ENCODE results near the gene ATAD3C. TPM values are rescaled to one million over a fixed set of nuclear protein-coding genes. Genes with fewer than 3 reads are reported as not detected.
"Not testable (repeated sequence)": the region's sequence is repeated elsewhere in the genome, so short reads cannot be mapped to it uniquely, and the experiment has no call there.

Gene ATAD3C
- total RNA-seq, 4 donors from 2014 or later = 0.42 to 9.9 (median 3.2) TPM

DNA sequence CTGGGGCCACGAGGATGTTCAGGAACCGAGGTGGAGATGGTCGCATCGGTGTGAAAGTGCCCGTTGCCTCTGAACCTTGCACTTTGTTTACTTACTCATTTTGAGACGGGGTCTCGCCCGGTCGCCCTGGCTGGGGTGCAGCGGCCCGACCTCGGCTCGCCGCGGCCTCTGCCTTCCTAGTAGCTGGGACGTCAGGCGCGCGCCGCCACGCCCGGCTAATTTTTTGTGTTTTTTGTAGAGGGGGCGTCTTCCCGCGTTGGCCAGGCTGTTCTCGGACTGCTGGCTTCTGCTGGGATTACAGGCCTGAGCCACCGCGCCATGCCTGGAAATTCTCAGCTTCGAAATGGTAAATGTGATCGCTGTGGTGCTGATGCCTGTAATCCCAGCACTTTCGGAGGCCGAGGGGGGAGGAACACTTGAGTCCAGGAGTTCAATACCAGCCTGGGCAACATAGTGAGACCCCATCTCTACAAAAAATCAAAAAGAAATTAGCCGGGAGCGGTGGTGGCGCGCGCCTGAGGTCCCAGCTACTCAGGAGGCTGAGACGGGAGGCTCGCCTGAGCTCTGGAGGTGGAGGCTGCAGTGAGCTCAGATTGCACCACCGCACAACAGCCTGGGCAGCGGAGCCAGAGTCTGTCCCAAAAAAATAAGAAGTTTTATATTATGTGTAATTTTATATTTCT, 41.7 kb upstream of the ATAD3C start:
- WGBS, 2 donors = 11 to 13% methylated on average over 36 to 41 of the region's 41 CpGs
- TF ChIP-seq POLR2A (IDR thresholded peaks at IDR 0.05) = no peak
- no peak for TF ChIP-seq EP300 (IDR thresholded peaks at IDR 0.05)
- TF ChIP-seq, protein P1, sequence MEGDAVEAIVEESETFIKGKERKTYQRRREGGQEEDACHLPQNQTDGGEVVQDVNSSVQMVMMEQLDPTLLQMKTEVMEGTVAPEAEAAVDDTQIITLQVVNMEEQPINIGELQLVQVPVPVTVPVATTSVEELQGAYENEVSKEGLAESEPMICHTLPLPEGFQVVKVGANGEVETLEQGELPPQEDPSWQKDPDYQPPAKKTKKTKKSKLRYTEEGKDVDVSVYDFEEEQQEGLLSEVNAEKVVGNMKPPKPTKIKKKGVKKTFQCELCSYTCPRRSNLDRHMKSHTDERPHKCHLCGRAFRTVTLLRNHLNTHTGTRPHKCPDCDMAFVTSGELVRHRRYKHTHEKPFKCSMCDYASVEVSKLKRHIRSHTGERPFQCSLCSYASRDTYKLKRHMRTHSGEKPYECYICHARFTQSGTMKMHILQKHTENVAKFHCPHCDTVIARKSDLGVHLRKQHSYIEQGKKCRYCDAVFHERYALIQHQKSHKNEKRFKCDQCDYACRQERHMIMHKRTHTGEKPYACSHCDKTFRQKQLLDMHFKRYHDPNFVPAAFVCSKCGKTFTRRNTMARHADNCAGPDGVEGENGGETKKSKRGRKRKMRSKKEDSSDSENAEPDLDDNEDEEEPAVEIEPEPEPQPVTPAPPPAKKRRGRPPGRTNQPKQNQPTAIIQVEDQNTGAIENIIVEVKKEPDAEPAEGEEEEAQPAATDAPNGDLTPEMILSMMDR (IDR thresholded peaks at IDR 0.05) = no peak
- Histone ChIP-seq H3K9me3 (no peaks in the 10 kb centered on the region), H3K4me1 (peaks cover 4 to 62% (median 21%) of the 10 kb centered on the region in 4 donors), H3K27me3 (no peaks in the 10 kb centered on the region), H3K4me3 (peak overlapping the region; percentile 76 to 98 (median 88)), H3K27ac (peak overlapping the region; percentile 32 to 91 (median 86)), H3K36me3 (peaks cover 0 to 40% (median 0%) of the 10 kb centered on the region in 3 donors)
- DNase-seq (ENCODE audit: low spot score in 2 of 2) = no peak

DNA sequence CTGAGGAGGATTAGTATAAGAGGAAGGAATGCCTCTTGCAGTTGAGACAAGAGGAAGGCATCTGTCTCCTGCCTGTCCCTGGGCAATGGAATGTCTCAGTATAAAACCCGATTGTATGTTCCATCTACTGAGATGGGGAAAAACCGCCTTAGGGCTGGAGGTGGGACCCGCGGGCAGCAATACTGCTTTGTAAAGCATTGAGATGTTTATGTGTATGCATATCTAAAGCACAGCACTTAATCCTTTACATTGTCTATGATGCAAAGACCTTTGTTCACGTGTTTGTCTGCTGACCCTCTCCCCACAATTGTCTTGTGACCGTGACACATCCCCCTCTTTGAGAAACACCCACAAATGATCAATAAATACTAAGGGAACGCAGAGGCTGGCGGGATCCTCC, 39.3 kb upstream of the ATAD3C start:
- peaks cover 0 to 22% (median 0%) of the 10 kb centered on the region in 3 donors for H3K36me3 ChIP-seq
- H3K4me1 ChIP-seq = peaks cover 4 to 41% (median 18%) of the 10 kb centered on the region in 4 donors
- H3K4me3 ChIP-seq; H3K27me3 ChIP-seq; H3K9me3 ChIP-seq; H3K27ac ChIP-seq; DNase-seq (ENCODE audit: low spot score in 2 of 2): not testable (repeated sequence)
- WGBS, 2 donors = 43 to 51% methylated on average over 8 of the region's 8 CpGs

DNA sequence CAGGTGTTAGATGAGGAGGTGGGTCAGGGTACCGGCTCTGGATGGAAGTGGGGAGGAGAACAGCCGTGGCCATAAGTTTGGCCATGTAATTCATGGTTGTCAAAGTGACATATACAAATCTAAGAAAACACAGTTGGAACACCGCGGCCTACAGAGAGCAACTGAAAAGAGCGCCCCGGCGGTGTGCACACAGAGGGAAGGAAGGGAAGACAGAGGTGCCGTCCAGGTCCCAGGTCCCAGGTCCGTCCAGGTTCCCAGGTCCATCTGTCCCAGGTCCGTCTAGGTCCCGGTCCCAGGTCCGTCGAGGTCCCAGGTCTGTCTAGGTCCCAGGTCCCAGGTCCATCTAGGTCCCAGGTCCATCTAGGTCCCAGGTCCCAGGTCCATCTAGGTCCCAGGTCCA, 37.9 kb upstream of the ATAD3C start:
- Histone ChIP-seq H3K27me3 (no peaks in the 10 kb centered on the region), H3K27ac (no peak overlapping the region), H3K36me3 (peaks cover 0 to 13% (median 0%) of the 10 kb centered on the region in 3 donors), H3K4me3 (no peak overlapping the region), H3K4me1 (peaks cover 0 to 28% (median 7%) of the 10 kb centered on the region in 4 donors), H3K9me3 (no peaks in the 10 kb centered on the region)
- TF ChIP-seq EP300 (IDR thresholded peaks at IDR 0.05) (no peak), POLR2A (IDR thresholded peaks at IDR 0.05) (no peak)
- TF ChIP-seq, protein P1 (IDR thresholded peaks at IDR 0.05) = no peak
- DNase-seq (ENCODE audit: low spot score in 2 of 2) = no peak
- WGBS, 2 donors = 91 to 96% methylated on average over 13 of the region's 13 CpGs

DNA sequence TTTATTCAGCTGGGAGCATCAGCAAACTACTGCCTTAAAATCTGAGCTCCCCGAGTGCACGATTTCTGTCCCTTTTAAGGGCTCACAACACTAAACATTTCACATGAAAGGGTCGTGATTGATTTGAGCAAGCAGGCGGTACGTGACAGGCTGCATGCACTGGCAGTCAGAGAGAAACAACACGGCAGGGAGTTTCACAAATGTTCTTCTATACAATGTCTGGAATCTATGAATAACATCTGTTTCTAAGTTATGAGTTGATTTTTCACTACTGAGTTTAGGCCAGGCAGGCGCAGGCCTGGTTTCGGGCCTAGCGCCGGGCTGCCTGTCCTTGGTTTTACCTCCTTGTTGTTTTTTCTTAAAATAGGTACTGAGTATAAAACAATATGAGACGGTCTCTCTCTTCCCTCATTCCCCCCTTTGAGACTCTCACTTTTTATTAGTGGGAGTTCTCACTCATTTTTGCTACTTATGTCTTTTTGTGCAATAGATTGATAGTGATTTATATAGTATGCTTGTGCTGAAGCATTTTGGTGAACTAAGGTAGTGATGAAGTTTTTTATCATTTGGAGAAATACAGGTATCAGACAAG, 37.1 kb upstream of the ATAD3C start:
- H3K36me3 ChIP-seq = peaks cover 0 to 13% (median 0%) of the 10 kb centered on the region in 3 donors
- not testable (repeated sequence) for H3K27me3 ChIP-seq; H3K9me3 ChIP-seq; H3K27ac ChIP-seq; H3K4me3 ChIP-seq; DNase-seq (ENCODE audit: low spot score in 2 of 2)
- WGBS, 2 donors = 93 to 94% methylated on average over 11 of the region's 11 CpGs
- H3K4me1 ChIP-seq = peaks cover 0 to 28% (median 7%) of the 10 kb centered on the region in 4 donors

DNA sequence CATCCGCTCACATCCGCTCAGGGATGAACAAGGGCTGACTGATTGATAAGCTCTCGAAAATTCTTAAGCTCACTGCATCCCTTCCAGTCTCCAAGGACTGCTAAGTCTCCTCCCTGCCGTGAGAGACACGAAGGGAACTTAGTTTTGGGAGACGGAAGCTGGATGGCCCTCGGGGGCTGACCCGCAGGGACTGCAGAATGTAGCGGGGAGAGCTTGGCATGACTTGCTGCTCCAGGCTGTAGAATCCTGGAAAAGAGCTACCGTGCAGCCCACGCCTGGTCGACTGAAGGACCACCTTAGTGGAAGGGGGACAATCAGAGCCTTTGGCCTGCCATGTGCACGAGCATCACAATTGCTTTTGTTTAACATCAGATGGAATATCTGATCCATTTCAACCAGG, 33.7 kb upstream of the ATAD3C start:
- H3K4me1 ChIP-seq = peaks cover 0 to 30% (median 4%) of the 10 kb centered on the region in 4 donors
- no peak overlapping the region for H3K4me3 ChIP-seq
- TF ChIP-seq EP300 (IDR thresholded peaks at IDR 0.05) (no peak), POLR2A (IDR thresholded peaks at IDR 0.05) (no peak)
- TF ChIP-seq, protein P1 (IDR thresholded peaks at IDR 0.05) = no peak
- H3K9me3 ChIP-seq = no peaks in the 10 kb centered on the region
- peak overlapping the region in 1 of 4 donors; percentile 17 for H3K27ac ChIP-seq
- no peak for DNase-seq (ENCODE audit: low spot score in 2 of 2)
- H3K27me3 ChIP-seq = no peaks in the 10 kb centered on the region
- H3K36me3 ChIP-seq = peaks cover 0 to 7% (median 0%) of the 10 kb centered on the region in 3 donors
- 76 to 77% methylated on average over 13 of the region's 13 CpGs for WGBS, 2 donors

DNA sequence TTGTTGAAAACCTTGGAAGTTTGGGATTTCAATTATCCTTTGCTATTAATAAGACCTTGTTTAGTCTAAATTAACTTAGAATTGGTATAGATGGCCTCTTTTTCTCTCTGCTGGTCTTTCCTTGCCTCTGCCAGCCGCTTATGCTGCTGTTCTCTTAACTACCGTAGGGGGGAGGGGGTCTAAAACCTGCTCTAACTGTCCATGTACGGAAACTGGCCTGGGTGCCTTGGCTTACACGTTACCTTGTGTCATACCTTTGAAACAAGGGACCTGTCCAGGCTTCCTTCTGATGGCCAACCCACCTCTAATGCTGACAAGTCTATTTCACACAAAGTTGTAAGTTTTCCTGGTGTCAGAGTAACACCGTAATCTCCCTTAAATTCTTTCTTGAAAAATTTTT, 32.1 kb upstream of the ATAD3C start:
- H3K4me1 ChIP-seq = peaks cover 0 to 44% (median 12%) of the 10 kb centered on the region in 4 donors
- H3K27ac ChIP-seq; DNase-seq (ENCODE audit: low spot score in 2 of 2); H3K27me3 ChIP-seq; H3K36me3 ChIP-seq; H3K9me3 ChIP-seq; H3K4me3 ChIP-seq: not testable (repeated sequence)
- WGBS, 2 donors = 70% methylated on average over 5 of the region's 5 CpGs

DNA sequence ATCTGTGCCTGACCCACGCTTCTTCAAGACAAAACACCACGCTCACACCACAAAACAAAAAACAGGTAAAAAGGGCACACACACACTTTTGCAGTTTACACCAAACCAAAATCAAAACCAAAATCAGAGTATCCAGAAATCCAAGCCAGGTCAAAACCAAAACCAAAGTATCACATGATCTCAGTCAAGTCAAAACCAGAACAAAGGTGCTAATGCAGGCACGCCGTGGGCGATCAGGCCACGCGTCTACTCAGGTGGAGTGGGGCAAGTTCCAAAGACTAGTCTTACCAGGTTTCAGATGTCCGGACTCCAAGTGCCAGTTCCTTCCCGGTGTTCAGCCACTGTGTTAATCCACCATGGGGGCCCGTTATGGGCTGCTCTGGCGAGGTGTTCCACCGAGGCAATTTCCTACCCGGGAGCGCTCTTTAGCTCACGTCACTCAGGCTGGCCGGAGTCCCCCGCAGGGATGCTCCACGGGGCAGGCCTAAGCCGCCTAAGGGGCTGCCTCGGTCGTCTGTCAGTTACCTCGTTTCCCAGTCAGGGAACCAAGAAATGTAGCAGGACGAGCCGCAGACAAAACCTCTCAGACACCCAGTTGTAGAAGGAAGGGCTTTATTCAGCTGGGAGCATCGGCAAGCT, 31.5 kb upstream of the ATAD3C start:
- H3K27me3 ChIP-seq; H3K4me3 ChIP-seq; H3K36me3 ChIP-seq; DNase-seq (ENCODE audit: low spot score in 2 of 2); H3K9me3 ChIP-seq: not testable (repeated sequence)
- Histone ChIP-seq H3K27ac (peak overlapping the region in 1 of 4 donors; percentile 92), H3K4me1 (peaks cover 0 to 50% (median 16%) of the 10 kb centered on the region in 4 donors)
- WGBS, 2 donors = 83 to 84% methylated on average over 18 to 25 of the region's 25 CpGs
